ENCODE data around the gene RCCD1. TPM values are rescaled to one million over a fixed set of nuclear protein-coding genes. Genes with fewer than 3 reads are reported as not detected.

The RCCD1 gene
- total and polyA plus RNA-seq, 2 experiments from 2014 or later: 9.8 to 13.0 TPM

DNA sequence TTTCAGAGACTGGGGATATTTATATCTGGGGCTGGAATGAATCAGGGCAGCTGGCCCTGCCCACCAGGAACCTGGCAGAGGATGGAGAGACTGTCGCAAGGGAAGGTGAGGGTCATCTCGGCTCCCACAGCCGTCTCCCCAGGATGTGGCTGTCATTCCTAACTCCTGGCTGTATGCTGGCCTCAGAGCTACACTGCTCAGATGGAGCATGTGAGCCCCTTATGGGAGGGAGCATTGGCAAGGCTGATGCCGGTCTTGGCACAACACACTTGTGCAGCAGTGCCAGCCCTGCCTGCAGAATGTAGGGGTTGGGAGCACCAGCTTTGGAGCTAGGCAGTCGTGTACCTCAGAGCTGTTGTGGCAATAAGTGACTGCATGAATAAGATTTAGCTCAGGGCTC is 5.2 kb downstream of the RCCD1 start:
- Histone ChIP-seq H3K4me1 (ENCODE audit: insufficient read depth) (peaks cover 12% of the 10 kb centered on the region; the same call in 1 of the 2 replicates), H3K36me3 (ENCODE audit: low read depth) (peaks cover 3% of the 10 kb centered on the region; the same call in 1 of the 2 replicates), H3K9me2 (ENCODE audit: insufficient read depth) (no peaks in the 10 kb centered on the region), H2AFZ (no peak overlapping the region), H3K9me3 (ENCODE audit: low read depth) (no peaks in the 10 kb centered on the region), H3K4me3 (no peak overlapping the region), H3K79me2 (ENCODE audit: insufficient read depth) (no peaks in the 10 kb centered on the region), H3F3A (ENCODE audit: insufficient read depth) (0 out of 2 replicates have a peak, but pooled peaks cover 7% of the 10 kb centered on the region), H3K27me3 (replicated peaks; ENCODE audit: insufficient read depth) (no peaks in the 10 kb centered on the region), H3K4me2 (ENCODE audit: unreplicated experiment) (no peak overlapping the region), H3K27ac (no peak overlapping the region), H3K9ac (no peak overlapping the region), H4K20me1 (ENCODE audit: insufficient read depth) (no peaks in the 10 kb centered on the region)
- no peak for TF ChIP-seq EZH2 (IDR thresholded peaks at IDR 0.05; ENCODE audit: insufficient read depth, poor library complexity, severe bottlenecking)
- DNase-seq: peak; percentile 58
- WGBS, 2 experiments (ENCODE audit: low coverage in 1 of 2, low lambda C conversion rate in 2 of 2, missing lambda C conversion rate in 2 of 2): 43 to 48% methylated on average over 5 of the region's 5 CpGs
- in situ Hi-C loops (cut with MboI): no loop called here

DNA sequence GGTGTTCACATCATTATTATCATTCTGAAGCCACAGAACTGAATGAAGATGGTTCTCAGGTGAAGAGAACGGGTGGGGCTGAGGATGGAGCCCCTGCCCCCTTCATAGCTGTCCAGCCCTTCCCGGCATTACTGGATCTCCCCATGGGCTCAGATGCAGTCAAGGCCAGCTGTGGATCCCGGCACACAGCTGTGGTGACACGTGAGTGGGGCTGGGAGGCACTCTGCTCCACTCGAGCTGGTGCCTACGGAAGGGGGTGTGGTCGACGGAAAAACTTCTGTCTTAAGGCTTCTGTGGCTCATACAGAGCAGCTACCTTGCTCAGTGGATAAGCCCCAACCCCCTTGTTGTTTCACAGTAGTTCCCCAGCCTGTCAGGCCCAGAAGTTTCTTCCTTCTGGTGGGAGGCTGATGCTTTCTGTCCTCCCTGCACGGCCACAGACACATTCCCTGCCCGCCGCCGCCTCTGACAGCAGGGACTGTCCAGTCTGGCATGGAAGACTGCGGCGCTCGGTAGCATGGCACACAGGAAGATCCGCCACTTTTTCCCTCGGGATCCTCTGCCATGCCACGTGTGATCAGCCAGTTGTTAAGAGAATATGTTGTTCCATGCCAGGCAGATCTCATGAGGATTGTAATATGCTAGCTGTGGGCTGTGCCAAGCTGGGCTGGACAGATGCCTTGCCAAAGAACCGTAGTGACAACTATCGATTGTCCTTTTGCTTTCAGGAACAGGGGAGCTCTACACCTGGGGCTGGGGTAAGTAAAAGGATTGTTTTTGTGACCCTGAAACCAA is 5.8 kb downstream of the RCCD1 start:
- in situ Hi-C loops (cut with MboI): no loop called here
- no peaks in the 10 kb centered on the region for H3K9me2 ChIP-seq (ENCODE audit: insufficient read depth)
- 44 to 47% methylated on average over 20 of the region's 20 CpGs for WGBS, 2 experiments (ENCODE audit: low coverage in 1 of 2, low lambda C conversion rate in 2 of 2, missing lambda C conversion rate in 2 of 2)
- no peaks in the 10 kb centered on the region for H3K79me2 ChIP-seq (ENCODE audit: insufficient read depth)
- no peak overlapping the region for H3K9ac ChIP-seq
- no peaks in the 10 kb centered on the region for H4K20me1 ChIP-seq (ENCODE audit: insufficient read depth)
- no peak overlapping the region for H3K4me3 ChIP-seq
- no peaks in the 10 kb centered on the region for H3K9me3 ChIP-seq (ENCODE audit: low read depth)
- H2AFZ ChIP-seq: no peak overlapping the region
- 0 out of 2 replicates have a peak, but pooled peaks cover 7% of the 10 kb centered on the region for H3F3A ChIP-seq (ENCODE audit: insufficient read depth)
- TF ChIP-seq EZH2 (IDR thresholded peaks at IDR 0.05; ENCODE audit: insufficient read depth, poor library complexity, severe bottlenecking) (no peak), EZH2phosphoT487 (IDR thresholded peaks at IDR 0.05; ENCODE audit: insufficient read depth, low read depth) (no peak)
- H3K27ac ChIP-seq: no peak overlapping the region
- peaks cover 9% of the 10 kb centered on the region; the same call in 1 of the 2 replicates for H3K4me1 ChIP-seq (ENCODE audit: insufficient read depth)
- H3K4me2 ChIP-seq (ENCODE audit: unreplicated experiment): no peak overlapping the region
- no peaks in the 10 kb centered on the region for H3K27me3 ChIP-seq (replicated peaks; ENCODE audit: insufficient read depth)
- peaks cover 3% of the 10 kb centered on the region; the same call in 1 of the 2 replicates for H3K36me3 ChIP-seq (ENCODE audit: low read depth)
- DNase-seq: peak; percentile 7

DNA sequence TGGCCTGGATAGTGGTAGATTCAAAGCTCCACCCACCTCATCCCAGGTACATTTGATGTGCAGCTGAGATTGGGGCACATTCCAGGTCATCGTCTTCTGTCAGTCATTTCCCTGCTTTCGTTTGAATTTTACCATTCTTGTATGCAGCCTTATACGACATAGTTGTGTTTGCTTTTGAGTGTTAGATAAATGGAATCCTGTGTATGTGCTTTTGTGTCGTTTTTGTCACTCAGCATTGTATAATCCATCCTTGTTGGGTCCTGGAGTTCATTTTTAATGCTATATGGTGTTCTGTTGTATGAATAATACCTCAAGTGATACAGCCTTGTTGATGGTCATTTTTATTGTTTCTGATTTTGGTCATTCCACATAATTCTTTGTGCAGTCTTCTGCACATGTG is 7.3 kb downstream of the RCCD1 start:
- H3K9me2 ChIP-seq (ENCODE audit: insufficient read depth): no peaks in the 10 kb centered on the region
- H3K4me1 ChIP-seq (ENCODE audit: insufficient read depth): 0 out of 2 replicates have a peak, but pooled peaks cover 7% of the 10 kb centered on the region
- TF ChIP-seq EZH2 (IDR thresholded peaks at IDR 0.05; ENCODE audit: insufficient read depth, poor library complexity, severe bottlenecking) (no peak), EZH2phosphoT487 (IDR thresholded peaks at IDR 0.05; ENCODE audit: insufficient read depth, low read depth) (no peak)
- H3K9ac ChIP-seq: no peak overlapping the region
- in situ Hi-C loops (cut with MboI): no loop called here
- no peak for DNase-seq
- H3K36me3 ChIP-seq (ENCODE audit: low read depth): peaks cover 6% of the 10 kb centered on the region; the same call in 1 of the 2 replicates
- H3K4me2 ChIP-seq (ENCODE audit: unreplicated experiment): no peak overlapping the region
- H3K79me2 ChIP-seq (ENCODE audit: insufficient read depth): no peaks in the 10 kb centered on the region
- H3K9me3 ChIP-seq (ENCODE audit: low read depth): no peaks in the 10 kb centered on the region
- no peak overlapping the region for H3K4me3 ChIP-seq
- H3K27ac ChIP-seq: no peak overlapping the region
- no peaks in the 10 kb centered on the region for H3K27me3 ChIP-seq (replicated peaks; ENCODE audit: insufficient read depth)
- H4K20me1 ChIP-seq (ENCODE audit: insufficient read depth): no peaks in the 10 kb centered on the region
- H2AFZ ChIP-seq: no peak overlapping the region
- 0 out of 2 replicates have a peak, but pooled peaks cover 7% of the 10 kb centered on the region for H3F3A ChIP-seq (ENCODE audit: insufficient read depth)
- WGBS, 2 experiments (ENCODE audit: low coverage in 1 of 2, low lambda C conversion rate in 2 of 2, missing lambda C conversion rate in 2 of 2): 80 to 83% methylated on average over 4 of the region's 4 CpGs

DNA sequence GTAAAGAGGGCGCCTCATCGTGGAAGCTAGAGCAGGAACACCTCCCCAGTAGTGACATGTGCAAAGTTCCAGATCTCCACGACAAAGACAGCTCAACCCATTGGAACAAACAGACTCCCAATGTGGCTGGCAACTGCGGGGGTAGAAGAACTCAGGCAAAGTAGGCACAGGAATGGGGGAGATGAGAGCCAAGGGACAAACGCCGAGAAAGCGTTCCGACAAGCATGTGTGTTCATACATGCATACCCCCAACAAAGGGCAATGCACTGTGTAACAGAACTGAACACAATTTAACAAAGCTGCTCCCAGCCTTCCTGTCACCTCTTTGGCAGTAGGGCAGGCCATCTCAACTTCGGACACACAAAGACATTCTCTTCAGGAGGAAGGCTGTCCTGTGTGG is 11.6 kb downstream of the RCCD1 start:
- Histone ChIP-seq H3K36me3 (ENCODE audit: low read depth) (peaks cover 6% of the 10 kb centered on the region; the same call in 1 of the 2 replicates), H3K27me3 (replicated peaks; ENCODE audit: insufficient read depth) (no peaks in the 10 kb centered on the region), H3K4me2 (ENCODE audit: unreplicated experiment) (no peak overlapping the region), H3F3A (ENCODE audit: insufficient read depth) (0 out of 2 replicates have a peak, but pooled peaks cover 7% of the 10 kb centered on the region), H3K4me1 (ENCODE audit: insufficient read depth) (no peaks in the 10 kb centered on the region), H3K9ac (no peak overlapping the region), H3K79me2 (ENCODE audit: insufficient read depth) (no peaks in the 10 kb centered on the region), H3K4me3 (no peak overlapping the region), H2AFZ (no peak overlapping the region), H3K27ac (no peak overlapping the region), H3K9me2 (ENCODE audit: insufficient read depth) (no peaks in the 10 kb centered on the region), H4K20me1 (ENCODE audit: insufficient read depth) (no peaks in the 10 kb centered on the region), H3K9me3 (ENCODE audit: low read depth) (no peaks in the 10 kb centered on the region)
- no peak for TF ChIP-seq EZH2 (IDR thresholded peaks at IDR 0.05; ENCODE audit: insufficient read depth, poor library complexity, severe bottlenecking)
- no peak for TF ChIP-seq EZH2phosphoT487 (IDR thresholded peaks at IDR 0.05; ENCODE audit: insufficient read depth, low read depth)
- DNase-seq: no peak
- WGBS, 2 experiments (ENCODE audit: low coverage in 1 of 2, low lambda C conversion rate in 2 of 2, missing lambda C conversion rate in 2 of 2): 84 to 86% methylated on average over 9 of the region's 9 CpGs
- in situ Hi-C loops (cut with MboI): no loop called here
